ENCODE measurements around the gene UBAC2.
"Not testable (repeated sequence)": the region's sequence is repeated elsewhere in the genome, so short reads cannot be mapped to it uniquely, and the experiment has no call there.

UBAC2 gene

GRCh38 chr13:99398916-99399622, 198.4 kb downstream of the UBAC2 start:
- no peak overlapping the region for H3K4me3 ChIP-seq
- DNase-seq (ENCODE audit: low spot score in 2 of 2), result no peak
- in situ Hi-C loops (cut with MboI; ENCODE audit: low sequenced_read_pairs), result no loop called here
- H3K4me1 ChIP-seq, result no peaks in the 10 kb centered on the region
- H3K36me3 ChIP-seq (replicated peaks), result no peaks in the 10 kb centered on the region
- H3K27me3 ChIP-seq (ENCODE audit: low read depth), result no peaks in the 10 kb centered on the region
- H3K9me3 ChIP-seq, result no peaks in the 10 kb centered on the region

GRCh38 chr13:99399623-99399974, 198.9 kb downstream of the UBAC2 start:
- no peaks in the 10 kb centered on the region for H3K36me3 ChIP-seq (replicated peaks)
- DNase-seq (ENCODE audit: low spot score in 2 of 2), result no peak
- H3K9me3 ChIP-seq, result no peaks in the 10 kb centered on the region
- no peaks in the 10 kb centered on the region for H3K27me3 ChIP-seq (ENCODE audit: low read depth)
- H3K4me1 ChIP-seq, result no peaks in the 10 kb centered on the region
- in situ Hi-C loops (cut with MboI; ENCODE audit: low sequenced_read_pairs), result no loop called here
- no peak overlapping the region for H3K4me3 ChIP-seq

- in situ Hi-C loops (cut with MboI; ENCODE audit: low sequenced_read_pairs), result no loop called here
- no peak overlapping the region for H3K4me3 ChIP-seq
- no peaks in the 10 kb centered on the region for H3K9me3 ChIP-seq
- no peaks in the 10 kb centered on the region for H3K4me1 ChIP-seq
- DNase-seq (ENCODE audit: low spot score in 2 of 2), result no peak
- 0 out of 2 replicates have a peak, but pooled peaks cover 3% of the 10 kb centered on the region for H3K27me3 ChIP-seq (ENCODE audit: low read depth)
- H3K36me3 ChIP-seq (replicated peaks), result no peaks in the 10 kb centered on the region
These were observed 202.9 kb downstream of the UBAC2 start for GRCh38 chr13:99403458-99403971.

- Histone ChIP-seq H3K9me3 (no peaks in the 10 kb centered on the region), H3K27me3 (ENCODE audit: low read depth) (0 out of 2 replicates have a peak, but pooled peaks cover 3% of the 10 kb centered on the region), H3K4me1 (no peaks in the 10 kb centered on the region), H3K36me3 (replicated peaks) (no peaks in the 10 kb centered on the region), H3K4me3 (no peak overlapping the region)
- no peak for DNase-seq (ENCODE audit: low spot score in 2 of 2)
- in situ Hi-C loops (cut with MboI; ENCODE audit: low sequenced_read_pairs), result no loop called here
These were observed 203.5 kb downstream of the UBAC2 start for GRCh38 chr13:99404005-99404755.

- Histone ChIP-seq H3K27me3 (ENCODE audit: low read depth) (0 out of 2 replicates have a peak, but pooled peaks cover 3% of the 10 kb centered on the region), H3K4me3 (no peak overlapping the region), H3K4me1 (no peaks in the 10 kb centered on the region), H3K36me3 (replicated peaks) (no peaks in the 10 kb centered on the region), H3K9me3 (no peaks in the 10 kb centered on the region)
- DNase-seq (ENCODE audit: low spot score in 2 of 2), result no peak
- in situ Hi-C loops (cut with MboI; ENCODE audit: low sequenced_read_pairs), result no loop called here
These were observed 205.3 kb downstream of the UBAC2 start for GRCh38 chr13:99405966-99406365.

- Histone ChIP-seq H3K4me1 (no peaks in the 10 kb centered on the region), H3K9me3 (no peaks in the 10 kb centered on the region), H3K36me3 (replicated peaks) (no peaks in the 10 kb centered on the region), H3K4me3 (no peak overlapping the region), H3K27me3 (ENCODE audit: low read depth) (0 out of 2 replicates have a peak, but pooled peaks cover 3% of the 10 kb centered on the region)
- in situ Hi-C loops (cut with MboI; ENCODE audit: low sequenced_read_pairs), result no loop called here
- no peak for DNase-seq (ENCODE audit: low spot score in 2 of 2)
These were observed 206.1 kb downstream of the UBAC2 start for GRCh38 chr13:99406799-99407201.

GRCh38 chr13:99407906-99408702, 207.4 kb downstream of the UBAC2 start:
- in situ Hi-C loops (cut with MboI; ENCODE audit: low sequenced_read_pairs), result no loop called here
- 0 out of 2 replicates have a peak, but pooled peaks cover 3% of the 10 kb centered on the region for H3K27me3 ChIP-seq (ENCODE audit: low read depth)
- no peaks in the 10 kb centered on the region for H3K36me3 ChIP-seq (replicated peaks)
- H3K4me3 ChIP-seq, result no peak overlapping the region
- no peaks in the 10 kb centered on the region for H3K9me3 ChIP-seq
- no peaks in the 10 kb centered on the region for H3K4me1 ChIP-seq
- no peak for DNase-seq (ENCODE audit: low spot score in 2 of 2)

GRCh38 chr13:99408703-99409000, 208.0 kb downstream of the UBAC2 start:
- no peaks in the 10 kb centered on the region for H3K9me3 ChIP-seq

GRCh38 chr13:99409461-99410083, 208.9 kb downstream of the UBAC2 start:
- H3K27me3 ChIP-seq (ENCODE audit: low read depth); DNase-seq (ENCODE audit: low spot score in 2 of 2); H3K4me3 ChIP-seq; H3K36me3 ChIP-seq (replicated peaks); in situ Hi-C loops (cut with MboI; ENCODE audit: low sequenced_read_pairs); H3K9me3 ChIP-seq; H3K4me1 ChIP-seq: not testable (repeated sequence)

More at GRCh38 chr13:99408703-99409000, 208.0 kb downstream of the UBAC2 start:
- no peak for DNase-seq (ENCODE audit: low spot score in 2 of 2)
- no peaks in the 10 kb centered on the region for H3K36me3 ChIP-seq (replicated peaks)
- H3K4me3 ChIP-seq, result no peak overlapping the region
- in situ Hi-C loops (cut with MboI; ENCODE audit: low sequenced_read_pairs), result no loop called here
- 0 out of 2 replicates have a peak, but pooled peaks cover 3% of the 10 kb centered on the region for H3K27me3 ChIP-seq (ENCODE audit: low read depth)
- H3K4me1 ChIP-seq, result no peaks in the 10 kb centered on the region

GRCh38 chr13:99410646-99411475, 210.2 kb downstream of the UBAC2 start:
- H3K27me3 ChIP-seq (ENCODE audit: low read depth); in situ Hi-C loops (cut with MboI; ENCODE audit: low sequenced_read_pairs); DNase-seq (ENCODE audit: low spot score in 2 of 2); H3K4me3 ChIP-seq; H3K9me3 ChIP-seq; H3K36me3 ChIP-seq (replicated peaks); H3K4me1 ChIP-seq: not testable (repeated sequence)

- no peak overlapping the region for H3K4me3 ChIP-seq
- no peaks in the 10 kb centered on the region for H3K27me3 ChIP-seq (ENCODE audit: low read depth)
- DNase-seq (ENCODE audit: low spot score in 2 of 2), result no peak
- H3K36me3 ChIP-seq (replicated peaks), result no peaks in the 10 kb centered on the region
- in situ Hi-C loops (cut with MboI; ENCODE audit: low sequenced_read_pairs), result no loop called here
- H3K4me1 ChIP-seq, result no peaks in the 10 kb centered on the region
- H3K9me3 ChIP-seq, result no peaks in the 10 kb centered on the region
These were observed 212.2 kb downstream of the UBAC2 start for GRCh38 chr13:99412856-99413255.

GRCh38 chr13:99414048-99414995, 213.7 kb downstream of the UBAC2 start:
- in situ Hi-C loops (cut with MboI; ENCODE audit: low sequenced_read_pairs), result no loop called here
- DNase-seq (ENCODE audit: low spot score in 2 of 2), result no peak
- Histone ChIP-seq H3K4me1 (no peaks in the 10 kb centered on the region), H3K36me3 (replicated peaks) (no peaks in the 10 kb centered on the region), H3K4me3 (no peak overlapping the region), H3K9me3 (no peaks in the 10 kb centered on the region), H3K27me3 (ENCODE audit: low read depth) (peaks cover 4% of the 10 kb centered on the region; the same call in 1 of the 2 replicates)
